Stimulated activated CD8-positive, alpha-beta memory T cell treated with anti-CD3 and anti-CD28 coated beads, Interleukin-4, amount 100 ng/mL, for 4 hours (primary cell): ENCODE results near the gene TBXAS1.

Experiments used
- DNase-seq, 2 donors: peaks; one replicate each; pipeline ENCODE4 v3.0.0-alpha.2; 2020; ENCODE audit warnings: low read depth in 2 of 2, low spot score in 1 of 2

Gene TBXAS1

DNA sequence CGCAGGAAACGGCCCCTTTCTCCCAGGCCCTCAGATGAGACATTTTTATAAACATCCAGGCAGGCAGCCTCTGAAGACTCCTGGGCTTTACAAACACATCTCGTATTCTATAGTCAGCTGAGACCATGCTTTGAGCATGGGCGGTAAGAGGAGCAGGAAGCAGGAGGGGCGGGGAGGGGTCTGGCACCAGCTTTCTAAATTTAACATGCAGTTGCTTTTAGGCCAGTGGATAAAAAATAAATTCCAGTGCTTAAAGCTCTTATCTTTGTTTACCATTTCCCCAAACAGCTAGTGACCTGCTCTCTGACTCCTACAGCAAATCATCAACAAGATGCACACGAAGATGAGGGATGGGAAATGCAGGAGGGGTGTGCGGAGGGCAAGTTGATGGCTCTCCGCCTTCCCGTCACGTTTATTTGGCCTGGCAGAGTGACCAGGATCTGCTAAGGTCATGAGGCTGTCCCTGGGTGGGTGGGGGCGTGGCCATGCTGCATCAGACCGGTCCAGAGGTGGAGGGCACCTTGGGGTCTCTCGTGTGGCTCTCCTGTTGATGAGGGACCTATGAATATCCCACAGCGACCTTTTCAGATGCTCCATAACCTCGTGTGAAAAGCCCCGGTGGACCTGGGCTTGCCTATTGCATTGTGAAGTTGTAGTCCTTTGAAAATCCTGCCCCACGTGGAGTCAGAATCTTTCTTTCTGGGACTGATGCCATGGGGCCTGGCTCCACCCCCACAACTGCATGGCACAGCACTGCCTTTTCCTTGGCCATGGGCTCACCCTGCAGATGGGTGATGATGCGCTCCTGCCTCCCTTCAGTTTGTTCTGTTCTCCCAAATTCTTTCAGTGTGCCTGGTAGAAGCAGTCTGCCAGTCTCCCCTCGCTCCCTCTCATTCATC, 166.2 kb downstream of the TBXAS1 start:
- DNase-seq, result no peak

DNA sequence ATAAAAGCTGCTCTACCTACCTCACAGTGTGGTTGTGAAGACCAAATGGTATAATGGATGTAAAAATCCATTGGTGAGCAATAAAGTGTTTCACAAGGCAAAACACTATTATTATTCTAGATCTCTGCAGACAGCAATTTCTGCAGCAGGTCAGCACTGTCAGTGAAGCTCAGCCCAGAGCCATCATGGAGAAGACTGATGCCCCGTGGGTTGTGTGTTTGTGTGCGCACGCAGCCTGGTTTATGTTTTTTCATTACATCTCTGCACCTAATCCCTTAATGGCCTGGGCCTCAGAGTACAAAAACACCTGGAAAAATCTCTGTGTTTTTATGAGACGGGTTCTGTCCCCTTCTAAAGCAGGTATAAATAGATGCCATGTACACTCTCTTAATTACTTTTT, 169.5 kb downstream of the TBXAS1 start:
- DNase-seq, result no peak

DNA sequence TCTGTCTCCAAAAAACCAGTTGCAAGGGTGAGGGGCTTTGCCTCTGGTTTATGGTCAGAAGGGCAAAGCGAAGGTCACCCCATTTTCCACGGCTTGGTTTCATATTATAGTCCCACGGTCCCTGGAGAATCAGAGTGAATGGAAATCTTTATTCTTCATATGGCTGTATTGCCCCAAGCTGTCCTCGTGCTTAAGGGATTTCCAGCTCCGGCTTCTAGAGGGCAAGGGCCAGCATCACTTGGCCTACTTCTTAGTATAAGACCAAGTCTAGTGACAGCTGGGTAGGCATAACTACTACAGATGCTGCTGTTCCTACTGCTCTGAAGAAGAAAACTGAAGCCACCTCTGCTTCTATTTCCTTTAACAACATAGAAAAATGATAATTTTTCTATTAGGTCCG, 170.5 kb downstream of the TBXAS1 start:
- DNase-seq, result no peak

DNA sequence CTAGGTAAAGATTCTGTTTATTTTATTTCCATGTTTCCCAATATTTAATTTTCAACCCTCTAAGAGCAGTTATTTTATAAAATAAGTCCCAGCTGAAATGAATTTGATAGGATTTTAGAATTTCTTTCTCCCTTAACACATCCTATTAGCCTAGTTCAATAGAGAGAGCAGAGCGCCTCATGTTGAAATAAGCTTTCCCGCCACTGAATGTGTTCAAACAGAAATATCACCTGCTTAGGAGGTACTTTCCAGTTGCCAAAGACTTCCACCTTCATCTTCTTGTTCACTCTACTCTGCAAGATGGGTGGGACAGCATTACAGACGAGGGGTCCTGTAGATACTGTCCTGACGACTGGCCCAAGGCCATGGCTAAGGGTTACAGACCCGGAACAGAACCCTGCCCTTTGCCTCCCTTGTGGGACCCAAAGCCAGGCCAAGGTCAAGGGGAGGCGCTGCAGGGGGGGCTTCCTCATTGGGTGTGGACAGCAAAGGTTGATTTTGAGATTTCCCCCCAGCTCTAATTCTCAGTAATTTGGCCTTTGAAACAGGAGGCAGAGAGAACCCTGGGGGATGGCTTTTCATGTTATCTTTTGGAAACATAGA, 171.7 kb downstream of the TBXAS1 start:
- DNase-seq, result no peak

DNA sequence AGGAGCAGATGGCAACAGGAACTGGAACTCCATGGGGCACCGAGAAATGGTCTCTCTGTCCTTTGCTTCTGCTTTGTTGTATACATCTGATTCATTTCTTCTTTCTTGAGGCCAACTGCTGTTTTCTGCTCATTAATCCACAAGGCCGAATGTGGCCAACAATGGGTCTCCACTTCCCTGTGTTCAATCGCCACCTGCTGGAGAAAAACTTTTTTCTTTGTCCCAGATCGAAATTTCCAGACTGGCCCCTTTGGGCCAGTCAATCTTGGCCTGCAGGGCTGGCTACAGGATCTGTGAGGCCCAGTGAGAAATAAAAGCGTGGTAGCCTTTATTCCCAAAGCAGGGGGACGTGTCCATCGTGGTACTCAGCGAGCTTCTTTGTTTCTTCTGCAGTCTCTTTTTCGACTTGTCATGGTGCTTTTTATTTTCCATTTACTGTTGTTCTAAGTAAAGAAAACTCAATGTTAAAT, 174.9 kb downstream of the TBXAS1 start:
- no peak for DNase-seq

DNA sequence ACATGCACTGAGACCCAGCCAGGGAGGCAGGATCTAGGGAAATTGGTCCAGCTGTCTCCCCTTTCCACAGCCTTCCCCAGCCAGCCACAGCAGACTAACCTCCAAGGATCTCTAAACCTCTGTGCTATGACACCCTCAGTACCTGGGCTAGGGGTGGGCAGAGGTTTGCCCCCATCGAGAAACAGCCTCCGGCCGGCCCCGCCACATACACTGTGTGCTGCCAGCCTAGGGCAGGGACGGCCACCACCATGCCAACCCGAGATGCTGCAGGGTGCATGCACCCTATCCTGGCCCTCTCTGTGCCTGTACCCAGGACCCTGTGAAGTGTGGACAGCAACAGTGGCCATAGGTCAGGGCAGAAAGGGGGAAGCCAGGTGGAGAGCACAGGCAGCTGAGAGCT, 175.6 kb downstream of the TBXAS1 start:
- DNase-seq, result no peak

DNA sequence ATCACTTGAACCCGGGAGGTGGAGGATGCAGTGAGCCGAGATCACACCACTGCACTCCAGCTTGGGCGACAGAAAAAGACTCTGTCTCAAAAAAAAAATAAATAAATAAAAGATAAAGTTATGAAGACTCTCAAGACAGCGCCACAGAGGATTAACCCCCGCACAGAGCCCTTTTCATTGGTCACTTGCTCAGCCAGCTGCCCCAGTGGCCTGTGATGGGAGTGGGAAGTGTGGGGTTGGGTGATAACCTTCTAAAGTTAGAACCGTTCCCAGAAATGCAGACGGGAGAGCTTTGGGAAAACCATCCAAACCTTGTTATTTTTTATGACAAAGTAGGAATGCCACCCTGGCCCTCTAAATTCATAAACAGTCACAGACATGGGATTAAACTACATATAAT, 176.3 kb downstream of the TBXAS1 start:
- no peak for DNase-seq

DNA sequence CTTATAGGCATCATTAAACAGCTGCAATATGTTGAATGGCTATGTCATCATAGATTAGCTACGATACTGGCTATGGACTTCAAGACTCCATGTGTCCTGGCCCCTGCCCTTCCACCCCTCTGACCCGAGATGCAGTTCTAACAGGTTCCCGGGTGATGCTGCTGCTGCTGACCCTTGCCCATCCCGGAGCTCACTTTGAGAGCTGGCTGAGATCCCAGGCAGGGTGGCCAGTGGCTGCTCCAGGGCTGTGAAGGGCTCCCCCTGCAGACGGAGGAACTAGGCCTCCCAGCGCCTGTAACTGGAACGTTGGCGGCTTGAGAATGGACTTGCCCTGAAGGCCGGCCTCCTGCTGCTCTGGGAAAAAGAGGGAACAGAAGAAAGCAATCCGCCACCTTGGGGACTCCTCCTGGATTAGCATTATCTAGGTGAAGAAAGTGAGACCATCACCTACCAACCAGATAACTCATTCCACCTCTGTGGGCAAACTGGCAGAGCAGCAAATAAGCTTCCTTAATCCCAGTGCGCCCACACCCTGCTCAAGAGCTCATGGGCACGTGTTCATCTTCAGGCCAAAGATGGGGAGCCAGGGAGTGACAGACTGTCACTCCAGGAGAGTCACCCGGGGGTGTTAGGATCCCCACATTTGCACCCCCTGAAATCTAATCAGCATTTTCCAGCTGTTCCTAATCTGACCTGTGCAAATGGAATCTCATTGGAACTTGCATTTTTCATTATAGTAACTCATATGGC, 176.9 kb downstream of the TBXAS1 start:
- no peak for DNase-seq

DNA sequence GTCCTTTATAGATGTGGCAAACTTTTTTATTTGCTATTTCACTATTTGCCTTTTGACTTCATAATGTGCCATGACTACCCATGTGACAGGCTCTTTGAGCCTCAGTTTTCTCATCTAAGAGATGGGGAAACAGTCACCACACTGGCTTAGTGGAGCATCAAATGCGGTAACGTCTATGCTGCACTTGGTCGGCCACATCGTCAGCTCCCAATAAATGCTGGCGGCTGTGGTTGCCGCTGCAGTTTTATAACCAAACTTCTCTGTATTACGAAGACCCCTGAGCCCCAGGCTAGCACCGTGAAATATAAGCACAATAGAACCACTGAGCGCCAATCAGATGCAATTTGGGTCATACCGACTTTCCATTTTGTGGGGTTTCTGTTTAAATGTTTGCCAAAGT, 177.5 kb downstream of the TBXAS1 start:
- DNase-seq, result no peak

DNA sequence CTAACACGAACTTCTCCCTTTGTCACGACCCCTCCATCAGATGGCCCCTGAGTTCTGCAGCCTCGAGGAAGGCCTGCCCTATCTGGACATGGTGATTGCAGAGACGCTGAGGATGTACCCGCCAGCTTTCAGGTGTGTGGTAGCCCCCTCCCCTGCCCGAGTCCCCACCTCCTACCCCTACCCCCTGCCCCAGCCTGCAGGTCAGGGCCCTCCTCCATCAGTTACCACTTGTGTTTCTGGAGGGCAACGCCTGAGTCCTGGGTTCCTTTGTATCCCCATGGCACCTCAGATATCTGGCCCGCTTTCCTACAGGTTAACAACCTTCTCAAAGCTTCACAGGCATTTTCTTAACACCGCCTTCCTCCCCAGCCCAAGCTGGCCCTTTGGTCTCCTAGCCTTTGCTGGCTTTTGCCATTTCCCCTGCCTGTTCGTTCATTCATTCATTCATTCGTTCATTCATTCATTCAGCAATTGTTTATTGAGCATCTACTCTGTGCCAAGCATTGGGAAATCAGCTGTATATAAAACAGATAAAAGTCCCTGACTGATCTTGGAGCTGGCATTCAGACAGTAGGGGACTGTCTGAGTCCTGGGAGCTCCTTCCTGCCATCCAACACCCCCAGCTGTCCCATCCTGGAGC, 178.1 kb downstream of the TBXAS1 start:
- DNase-seq, result no peak

DNA sequence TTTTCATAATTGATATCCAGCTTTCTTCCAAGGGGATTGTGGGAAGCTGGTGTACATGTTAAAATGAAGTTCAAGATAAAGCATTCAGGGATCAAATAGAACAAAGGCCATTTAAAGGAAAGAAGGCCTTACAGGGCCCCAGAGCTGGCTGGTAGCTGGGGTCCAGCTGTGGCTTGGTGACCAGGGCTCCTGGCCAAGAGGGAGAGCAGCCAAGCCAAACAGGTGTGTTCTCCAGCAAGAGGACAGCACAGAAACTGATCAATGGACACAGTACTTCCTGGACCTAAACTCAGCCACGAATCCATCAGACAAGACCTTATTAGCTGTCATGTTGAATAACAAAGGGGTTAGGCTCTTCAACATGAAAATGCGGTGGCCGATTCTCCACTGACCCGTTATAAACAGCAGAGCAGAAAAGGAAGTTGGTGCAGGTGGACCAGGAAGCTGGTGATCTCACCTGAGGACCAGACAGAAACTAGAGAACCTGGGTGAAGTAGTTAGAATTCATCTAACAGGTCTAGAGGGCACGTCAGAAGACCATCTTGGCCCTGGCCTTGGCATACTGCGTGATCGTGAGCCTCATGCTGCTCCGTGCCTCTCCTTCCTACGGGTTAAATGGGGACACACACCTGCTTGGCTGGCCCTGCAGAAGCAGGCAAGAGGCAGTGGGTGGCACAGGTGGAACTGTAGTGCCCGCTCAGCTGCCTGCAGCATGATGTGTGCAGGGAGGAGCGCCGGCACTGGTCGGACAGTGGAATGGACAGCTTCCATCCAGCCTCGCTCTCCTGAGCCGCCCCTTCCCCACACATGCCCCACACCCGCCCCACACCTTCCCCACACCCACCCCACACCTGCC, 179.9 kb downstream of the TBXAS1 start:
- no peak for DNase-seq

DNA sequence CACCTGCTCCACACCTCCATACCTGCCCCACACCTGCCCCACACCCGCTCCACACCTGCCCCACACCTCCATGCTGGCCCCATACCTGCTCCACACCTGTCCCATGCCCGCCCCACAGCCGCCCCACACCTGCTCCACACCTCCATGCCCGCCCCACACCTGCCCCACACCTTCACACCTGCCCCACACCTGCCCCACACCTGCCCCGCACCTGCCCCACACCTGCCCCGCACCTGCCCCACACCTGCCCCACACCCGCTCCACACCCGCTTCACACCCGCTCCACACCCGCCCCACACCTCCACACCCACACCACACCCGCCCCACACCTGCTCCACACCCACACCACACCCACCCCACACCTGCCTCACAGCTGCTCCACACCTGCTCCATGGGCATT, 180.7 kb downstream of the TBXAS1 start:
- DNase-seq, result no peak

DNA sequence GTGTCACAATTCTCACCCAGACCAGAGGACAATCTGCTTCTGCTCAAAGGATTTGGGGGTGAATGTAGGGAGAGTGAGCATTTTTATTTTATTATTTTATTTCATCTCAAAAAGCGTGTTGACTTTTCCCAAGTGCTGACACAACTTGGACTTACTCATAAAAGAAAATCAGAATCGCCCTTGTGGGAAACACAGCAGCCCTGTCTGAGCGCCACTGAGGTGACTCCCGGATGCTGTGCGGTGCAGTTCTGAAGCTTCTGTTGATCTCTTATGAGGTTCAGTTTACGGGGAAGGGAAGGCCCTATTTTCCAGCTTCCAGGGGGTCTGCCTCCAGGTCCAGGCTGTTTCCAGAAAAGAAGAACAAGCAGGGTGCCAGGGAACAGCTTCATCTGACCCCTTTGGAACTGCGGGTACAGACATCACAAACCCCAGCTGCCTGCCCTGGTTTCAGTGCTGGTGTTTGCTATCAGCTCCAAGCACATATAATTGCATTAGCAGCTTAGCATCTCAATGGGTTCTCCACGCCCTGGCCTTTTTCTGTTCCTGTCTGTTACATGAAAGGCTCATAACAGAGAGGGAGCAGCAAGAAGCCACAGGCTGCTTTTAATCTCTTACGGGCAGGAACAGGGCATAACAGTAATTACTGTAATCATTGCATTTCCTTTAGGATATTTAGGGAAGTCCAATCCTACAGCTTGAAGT, 181.3 kb downstream of the TBXAS1 start:
- DNase-seq, result no peak

DNA sequence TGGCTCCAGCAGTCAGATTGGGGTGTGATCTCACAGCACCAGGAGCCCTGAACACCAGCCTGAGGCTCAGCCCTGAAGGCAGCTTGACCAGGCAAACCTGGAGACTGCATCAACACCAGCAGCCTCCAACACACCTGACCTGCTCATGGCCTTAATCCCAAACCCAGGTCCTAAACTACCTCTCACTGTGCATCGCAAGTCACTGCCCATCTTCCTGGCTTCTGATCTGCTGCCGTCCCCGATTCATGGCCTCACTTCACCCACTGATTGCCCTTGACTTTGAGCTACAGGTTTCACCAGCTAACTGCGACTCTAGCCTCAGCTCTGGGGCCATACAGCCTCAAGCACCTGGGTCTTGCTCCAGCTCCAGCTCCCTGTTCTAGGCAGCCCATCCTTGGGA, 184.6 kb downstream of the TBXAS1 start:
- DNase-seq, result no peak

DNA sequence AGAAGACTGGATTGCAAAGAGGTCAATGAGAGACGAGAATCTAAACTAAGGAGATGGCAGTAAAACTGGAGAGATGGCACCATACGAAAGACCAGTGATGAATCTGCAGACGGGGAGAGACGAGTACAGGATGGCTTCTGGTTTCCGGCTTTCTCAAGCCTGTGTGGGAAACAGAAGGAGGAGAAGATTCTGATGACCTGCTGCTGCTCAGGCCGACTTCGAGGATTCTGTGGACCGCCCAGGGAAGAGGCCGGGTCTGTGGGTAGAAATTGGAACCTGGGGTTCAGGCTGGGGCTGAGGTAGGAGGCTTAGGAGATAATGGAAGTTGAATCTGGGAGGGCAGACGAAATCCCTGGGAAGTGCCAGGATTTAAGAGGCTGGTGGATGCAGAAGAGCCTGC, 185.1 kb downstream of the TBXAS1 start:
- DNase-seq, result no peak

DNA sequence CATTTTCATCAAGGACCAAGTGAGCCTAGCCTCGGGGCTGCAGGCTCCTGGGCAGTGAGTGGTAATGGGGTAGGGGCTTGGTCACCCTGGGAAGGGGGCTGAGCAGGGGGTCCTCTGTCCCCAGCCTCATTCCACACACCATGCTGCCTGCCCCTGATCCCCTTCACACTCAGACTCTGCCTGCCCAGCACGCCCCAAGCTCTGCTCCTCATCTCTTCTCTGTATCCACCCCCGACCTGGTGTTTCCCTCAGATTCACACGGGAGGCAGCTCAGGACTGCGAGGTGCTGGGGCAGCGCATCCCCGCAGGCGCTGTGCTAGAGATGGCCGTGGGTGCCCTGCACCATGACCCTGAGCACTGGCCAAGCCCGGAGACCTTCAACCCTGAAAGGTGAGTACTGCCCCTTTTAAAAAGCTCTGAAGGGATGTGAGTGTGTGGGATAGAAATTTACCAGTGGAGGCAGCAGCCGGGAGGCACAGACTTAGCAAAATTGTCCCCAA, 186.5 kb downstream of the TBXAS1 start:
- DNase-seq, result no peak

DNA sequence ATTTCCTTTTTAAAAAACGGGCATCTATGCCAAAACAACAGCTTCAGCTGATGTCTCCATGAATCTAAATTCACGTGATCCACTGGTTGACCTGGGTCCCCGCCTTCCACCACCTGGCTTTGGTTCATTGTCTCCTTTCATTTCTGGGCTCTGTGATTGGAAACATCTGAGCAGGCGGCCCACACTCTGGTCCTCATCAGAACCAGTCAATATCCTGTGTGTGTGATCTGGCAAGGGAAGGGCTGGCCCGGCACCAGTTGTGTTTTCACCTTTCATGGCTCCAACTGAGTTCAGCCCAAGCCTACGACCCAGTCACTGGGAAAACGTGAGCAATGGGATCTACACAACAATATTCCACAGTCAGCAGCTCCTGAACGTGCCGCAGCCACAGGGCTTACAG, 187.5 kb downstream of the TBXAS1 start:
- no peak for DNase-seq

DNA sequence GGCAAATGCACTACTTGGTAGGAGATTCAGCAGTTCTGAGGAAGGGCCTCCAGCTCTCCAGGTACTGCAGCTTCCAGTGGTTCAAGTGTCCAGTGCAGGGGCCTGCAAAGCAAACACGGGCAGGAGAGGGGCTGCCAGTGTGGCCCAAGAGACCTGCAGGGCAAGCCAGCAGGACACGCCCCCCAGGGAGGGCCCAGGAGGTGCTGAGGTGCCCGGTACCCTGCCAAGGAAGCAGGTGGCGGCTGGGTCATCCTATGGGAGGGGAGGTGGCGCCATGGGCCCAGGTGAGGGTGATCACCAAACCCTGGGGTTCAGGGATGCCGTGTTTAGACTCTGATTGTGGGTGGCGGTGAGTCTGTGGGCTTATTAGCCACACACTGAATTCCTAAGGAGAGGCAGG, 188.0 kb downstream of the TBXAS1 start:
- no peak for DNase-seq

DNA sequence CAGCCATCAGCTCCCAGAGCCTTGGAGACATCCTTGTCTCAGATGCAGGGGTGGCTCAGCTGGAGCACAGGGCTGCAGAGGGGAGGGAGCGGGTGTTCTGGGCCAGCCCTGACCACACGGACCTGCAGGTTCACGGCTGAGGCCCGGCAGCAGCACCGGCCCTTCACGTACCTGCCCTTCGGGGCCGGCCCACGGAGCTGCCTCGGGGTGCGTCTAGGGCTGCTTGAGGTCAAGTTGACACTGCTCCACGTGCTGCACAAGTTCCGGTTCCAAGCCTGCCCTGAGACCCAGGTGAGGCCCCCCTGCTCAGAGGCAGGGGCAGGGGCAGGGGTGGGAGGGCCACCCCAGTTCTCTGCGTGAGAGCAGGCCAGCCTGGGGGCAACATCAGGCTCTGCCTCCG, 188.5 kb downstream of the TBXAS1 start:
- no peak for DNase-seq
